Thyroid gland (tissue), 4 donors: Measurements from ENCODE around the gene SLC44A1. TPM values are rescaled to one million over a fixed set of nuclear protein-coding genes. Genes with fewer than 3 reads are reported as not detected.

Experiments
- DNase-seq, 2 donors: peaks; one replicate each; pipeline ENCODE4 v3.0.0-alpha.2; 2019
- H3K27ac ChIP-seq, 3 donors: fragments of 200-600 bp; sonication (generic); 1 replicate in 2 of 3; 2 replicates in 1 of 3; pipeline ENCODE4 v1.5.1; 2016 to 2019; ENCODE audit warnings: mild to moderate bottlenecking in 1 of 3, moderate library complexity in 1 of 3
- H3K27me3 ChIP-seq: fragments of 200-600 bp; sonication (generic); one replicate; pipeline ENCODE4 v1.5.1; 2019
- H3K36me3 ChIP-seq, 2 donors: fragments of 200-600 bp; sonication (generic); one replicate each; pipeline ENCODE4 v1.5.1; 2016 to 2019
- H3K4me1 ChIP-seq, 2 donors: fragments of 200-600 bp; sonication (generic); one replicate each; pipeline ENCODE4 v1.5.1; 2017 to 2019
- H3K4me3 ChIP-seq, 3 donors: fragments of 200-600 bp; sonication (generic); replicated peaks in 1 of 3; 1 replicate in 2 of 3; 2 replicates in 1 of 3; pipeline ENCODE4 v1.5.1; 2016; ENCODE audit warnings: mild to moderate bottlenecking in 1 of 3
- H3K9me3 ChIP-seq: fragments of 200-600 bp; sonication (generic); one replicate; pipeline ENCODE4 v1.5.1; 2017
- POLR2A ChIP-seq, 2 donors: fragments of 450-650 bp; IDR thresholded peaks; one replicate each; pipeline ENCODE4 v1.6.1; 2017; ENCODE audit warnings: antibody characterized with exemption in 2 of 2, mild to moderate bottlenecking in 2 of 2, moderate library complexity in 1 of 2
- WGBS, 2 donors: methylation state at CpG; one replicate each; pipeline ENCODE4 v1.1.5; 2017; 5-methylcytosine and 5-hydroxymethylcytosine counted together
- intact Hi-C: fragments of 100-400 bp; cut with DNase I; formaldehyde crosslinking; loops from one replicate; pipeline ENCODE4 v1.15.1; 2023
- total RNA-seq, 4 donors: library from RNA; depleted of rRNA; stranded (reverse); fragments of >200 nt; gene quantifications; one replicate each; pipeline ENCODE4 v1.2.3, GENCODE V29; 2016
- TF ChIP-seq, protein P1 (sequence below), 6 experiments: fragments of 200-600 bp in 3 of 6; fragments of 450-650 bp in 3 of 6; sonication (generic) in 3 of 6; IDR thresholded peaks; one replicate each; pipeline ENCODE4 v1.5.1; 2016 to 2019; ENCODE audit warnings: antibody characterized with exemption in 6 of 6, mild to moderate bottlenecking in 2 of 6, inconsistent platforms in 1 of 6, moderate library complexity in 1 of 6

SLC44A1 gene
- total RNA-seq, 4 donors from 2014 or later, result 102 to 144 (median 132) TPM

DNA sequence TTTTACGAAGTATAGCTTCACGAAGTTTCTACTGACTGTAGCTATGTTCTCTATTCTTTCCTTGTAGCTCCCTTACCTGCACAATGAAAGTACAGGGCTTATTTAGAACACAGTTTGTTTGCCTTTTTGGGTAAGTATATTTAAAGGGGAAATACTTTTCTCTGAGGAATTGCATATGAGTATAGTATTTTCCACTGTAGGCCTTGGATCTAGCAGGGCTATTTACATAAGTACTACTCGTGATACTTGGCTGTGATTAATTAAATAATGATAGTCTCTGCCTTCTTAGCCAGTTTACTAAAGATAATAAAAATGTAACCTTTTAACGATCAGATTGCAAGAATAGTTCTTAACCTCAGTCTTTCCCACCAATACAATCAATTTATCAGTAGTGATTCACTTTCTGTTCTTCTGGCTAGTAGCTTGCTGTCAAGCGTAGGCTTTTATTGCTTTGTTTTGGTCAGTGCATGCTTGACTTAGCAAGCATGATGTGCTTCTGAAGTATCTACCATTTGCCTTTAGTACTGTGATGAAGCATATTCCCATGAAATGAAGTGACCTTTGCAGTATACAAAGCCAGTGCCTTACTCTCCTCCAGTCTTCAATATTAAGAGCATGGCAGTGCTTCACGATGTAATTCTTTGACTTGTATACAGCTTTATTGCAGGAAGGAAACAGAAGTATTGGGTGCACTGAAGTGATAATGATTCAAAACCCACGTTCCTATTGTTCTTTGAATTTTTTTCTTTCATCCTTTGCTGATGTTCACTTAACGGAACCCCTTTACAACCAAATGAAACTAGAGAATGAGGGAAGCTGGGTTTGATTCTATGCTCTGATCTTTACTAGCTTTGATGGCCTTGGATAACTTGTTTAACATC, 64.2 kb downstream of the SLC44A1 start:
- Histone ChIP-seq H3K9me3 (no peaks in the 10 kb centered on the region), H3K36me3 (no peaks in the 10 kb centered on the region), H3K4me1 (peaks cover 12 to 25% of the 10 kb centered on the region in 2 donors), H3K27me3 (no peaks in the 10 kb centered on the region), H3K27ac (peak overlapping the region; percentile 28 to 68 (median 67)), H3K4me3 (no peak overlapping the region)
- WGBS, 2 donors, result 67 to 73% methylated on average over 8 of the region's 8 CpGs
- DNase-seq, result no peak
- intact Hi-C loops, result no loop called here
- TF ChIP-seq, protein P1, sequence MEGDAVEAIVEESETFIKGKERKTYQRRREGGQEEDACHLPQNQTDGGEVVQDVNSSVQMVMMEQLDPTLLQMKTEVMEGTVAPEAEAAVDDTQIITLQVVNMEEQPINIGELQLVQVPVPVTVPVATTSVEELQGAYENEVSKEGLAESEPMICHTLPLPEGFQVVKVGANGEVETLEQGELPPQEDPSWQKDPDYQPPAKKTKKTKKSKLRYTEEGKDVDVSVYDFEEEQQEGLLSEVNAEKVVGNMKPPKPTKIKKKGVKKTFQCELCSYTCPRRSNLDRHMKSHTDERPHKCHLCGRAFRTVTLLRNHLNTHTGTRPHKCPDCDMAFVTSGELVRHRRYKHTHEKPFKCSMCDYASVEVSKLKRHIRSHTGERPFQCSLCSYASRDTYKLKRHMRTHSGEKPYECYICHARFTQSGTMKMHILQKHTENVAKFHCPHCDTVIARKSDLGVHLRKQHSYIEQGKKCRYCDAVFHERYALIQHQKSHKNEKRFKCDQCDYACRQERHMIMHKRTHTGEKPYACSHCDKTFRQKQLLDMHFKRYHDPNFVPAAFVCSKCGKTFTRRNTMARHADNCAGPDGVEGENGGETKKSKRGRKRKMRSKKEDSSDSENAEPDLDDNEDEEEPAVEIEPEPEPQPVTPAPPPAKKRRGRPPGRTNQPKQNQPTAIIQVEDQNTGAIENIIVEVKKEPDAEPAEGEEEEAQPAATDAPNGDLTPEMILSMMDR (IDR thresholded peaks at IDR 0.05), result no peak
- TF ChIP-seq POLR2A (IDR thresholded peaks at IDR 0.05), result no peak

DNA sequence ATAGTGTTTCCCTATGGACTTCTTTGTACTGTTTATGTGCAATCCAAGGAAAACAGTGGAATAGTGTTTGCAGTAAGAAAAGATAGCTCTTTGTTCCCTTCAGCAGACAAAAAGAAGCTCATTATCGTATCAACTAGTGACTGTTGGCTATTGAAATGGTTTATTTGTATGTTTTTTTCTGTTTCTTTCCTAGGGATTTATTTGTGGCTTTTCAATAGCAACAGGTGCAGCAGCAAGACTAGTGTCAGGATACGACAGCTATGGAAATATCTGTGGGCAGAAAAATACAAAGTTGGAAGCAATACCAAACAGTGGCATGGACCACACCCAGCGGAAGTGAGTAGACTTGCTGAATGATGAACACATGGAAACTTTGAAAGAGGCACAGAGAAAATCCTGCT, 65.1 kb downstream of the SLC44A1 start:
- peaks cover 12 to 25% of the 10 kb centered on the region in 2 donors for H3K4me1 ChIP-seq
- no peaks in the 10 kb centered on the region for H3K27me3 ChIP-seq
- intact Hi-C loops, result no loop called here
- H3K4me3 ChIP-seq, result no peak overlapping the region
- 81 to 82% methylated on average over 3 of the region's 3 CpGs for WGBS, 2 donors
- H3K27ac ChIP-seq, result peak overlapping the region in 1 of 3 donors; percentile 67
- no peak for DNase-seq
- TF ChIP-seq POLR2A (IDR thresholded peaks at IDR 0.05), result no peak
- TF ChIP-seq, protein P1 (IDR thresholded peaks at IDR 0.05), result no peak
- H3K36me3 ChIP-seq, result no peaks in the 10 kb centered on the region
- no peaks in the 10 kb centered on the region for H3K9me3 ChIP-seq

DNA sequence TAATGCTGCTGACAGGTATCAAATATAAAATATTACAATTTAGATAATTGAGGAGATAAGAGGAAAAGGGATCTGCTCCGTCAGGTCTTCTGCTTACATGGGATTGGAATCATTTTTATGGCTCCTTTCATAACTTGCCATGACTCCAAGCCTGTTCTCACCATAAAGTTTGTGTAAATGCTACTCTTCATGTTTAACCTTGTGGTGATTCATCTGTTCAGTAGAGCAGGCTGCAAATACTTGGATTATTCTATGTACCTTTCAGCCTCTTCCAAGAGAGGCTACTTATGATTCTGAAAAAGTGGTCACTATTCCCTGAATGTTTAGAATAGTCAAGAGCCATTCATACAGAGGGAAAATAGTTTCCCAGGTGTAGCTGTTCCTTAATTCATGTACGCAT, 66.9 kb downstream of the SLC44A1 start:
- intact Hi-C loops, result no loop called here
- no peak overlapping the region for H3K27ac ChIP-seq
- DNase-seq, result no peak

DNA sequence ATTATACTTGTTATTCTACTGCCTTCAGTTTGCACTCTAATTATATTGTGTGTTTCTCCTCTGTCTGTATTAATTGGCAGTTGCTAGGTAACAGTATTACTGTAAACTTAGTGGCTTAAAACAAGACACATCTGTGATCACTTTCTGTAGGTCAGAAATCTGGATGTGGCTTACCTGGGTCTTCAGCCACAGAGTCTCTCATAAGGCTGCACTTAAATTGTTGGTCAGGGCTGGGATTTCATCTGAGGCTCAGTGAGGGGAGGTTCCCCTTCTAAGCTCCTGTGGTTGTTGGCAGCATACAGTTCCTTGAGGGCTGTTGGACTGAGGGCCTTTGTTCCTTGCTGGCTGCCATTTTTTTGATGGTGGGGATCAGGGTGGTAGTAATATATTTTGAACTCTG, 68.8 kb downstream of the SLC44A1 start:
- no peaks in the 10 kb centered on the region for H3K27me3 ChIP-seq
- no peak overlapping the region for H3K27ac ChIP-seq
- H3K9me3 ChIP-seq, result no peaks in the 10 kb centered on the region
- no peak overlapping the region for H3K4me3 ChIP-seq
- H3K4me1 ChIP-seq, result peaks cover 9 to 15% of the 10 kb centered on the region in 2 donors
- DNase-seq, result no peak
- no peaks in the 10 kb centered on the region for H3K36me3 ChIP-seq
- intact Hi-C loops, result no loop called here
- TF ChIP-seq, protein P1 (IDR thresholded peaks at IDR 0.05), result no peak

More for the DNA sequence above, 66.9 kb downstream of the SLC44A1 start:
- TF ChIP-seq POLR2A (IDR thresholded peaks at IDR 0.05), result no peak
- TF ChIP-seq, protein P1 (IDR thresholded peaks at IDR 0.05), result no peak
- Histone ChIP-seq H3K4me3 (no peak overlapping the region), H3K4me1 (peaks cover 12 to 25% of the 10 kb centered on the region in 2 donors), H3K27me3 (no peaks in the 10 kb centered on the region), H3K9me3 (no peaks in the 10 kb centered on the region), H3K36me3 (no peaks in the 10 kb centered on the region)
- 98 to 99% methylated on average over 2 of the region's 2 CpGs for WGBS, 2 donors

DNA sequence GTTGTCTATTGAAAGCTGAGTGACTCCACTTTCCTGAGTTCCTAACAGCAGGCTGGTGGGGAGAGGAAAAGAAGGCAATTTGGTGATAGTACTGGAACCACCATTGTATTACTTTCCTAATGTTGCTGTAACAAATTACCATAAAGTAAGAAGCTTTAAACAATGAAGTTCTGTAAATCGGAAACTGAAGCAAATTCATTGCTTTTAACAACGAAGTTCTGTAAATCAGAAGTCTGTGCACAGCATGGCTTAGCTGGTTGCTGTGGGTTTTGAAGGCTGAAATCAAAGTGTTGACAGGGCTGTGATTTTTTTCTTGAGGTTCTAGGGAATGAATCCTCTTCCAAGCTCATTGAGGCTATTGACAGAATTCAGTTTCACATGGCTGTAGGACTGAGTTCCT, 72.3 kb downstream of the SLC44A1 start:
- Histone ChIP-seq H3K9me3 (no peaks in the 10 kb centered on the region), H3K4me1 (no peaks in the 10 kb centered on the region), H3K27me3 (no peaks in the 10 kb centered on the region), H3K27ac (no peak overlapping the region), H3K36me3 (no peaks in the 10 kb centered on the region), H3K4me3 (no peak overlapping the region)
- intact Hi-C loops, result no loop called here
- 97 to 98% methylated on average over 2 of the region's 2 CpGs for WGBS, 2 donors
- no peak for DNase-seq
- no peak for TF ChIP-seq POLR2A (IDR thresholded peaks at IDR 0.05)
- TF ChIP-seq, protein P1 (IDR thresholded peaks at IDR 0.05), result no peak
